DND-41 (cell line): ENCODE data around the gene SIRT5.

ENCODE experiments used
- CTCF ChIP-seq: IDR thresholded peaks from 2 replicates; pipeline ENCODE4 v1.5.1; 2012; ENCODE audit warnings: borderline replicate concordance, low read length, moderate library complexity, mild to moderate bottlenecking; ENCODE audit not compliant: poor library complexity, severe bottlenecking; ENCODE audit errors: extremely low read depth
- EZH2 ChIP-seq: IDR thresholded peaks from 3 replicates; pipeline ENCODE4 v1.6.1; 2012; ENCODE audit warnings: borderline replicate concordance, low read depth, mild to moderate bottlenecking, moderate library complexity, low read length, inconsistent platforms; ENCODE audit not compliant: severe bottlenecking

- no peak for TF ChIP-seq EZH2
- no peak for TF ChIP-seq CTCF
These were observed at the start of gene SIRT5 for GRCh38 chr6:13574571-13575376.
